SU-DHL-6 (cell line): Measurements from ENCODE around the gene CDX2.

Source experiments
- H2AFZ ChIP-seq: fragments of 200-600 bp; sonication (generic); 2 replicates; pipeline ENCODE4 v1.6.1; 2014; ENCODE audit warnings: low read depth, mild to moderate bottlenecking, moderate library complexity, mixed read lengths, antibody characterized with exemption, low read length; ENCODE audit not compliant: severe bottlenecking
- H3F3A ChIP-seq: fragments of 200-600 bp; shearing (Covaris generic); 2 replicates; pipeline ENCODE4 v1.6.0; 2016; ENCODE audit warnings: antibody characterized with exemption, mild to moderate bottlenecking; ENCODE audit not compliant: insufficient read depth
- H3K27ac ChIP-seq: fragments of 200-600 bp; sonication (generic); 2 replicates; pipeline ENCODE4 v1.5.1; 2016; ENCODE audit warnings: low read depth, mild to moderate bottlenecking, low read length, moderate library complexity, mixed read lengths
- H3K27me3 ChIP-seq: fragments of 200-600 bp; sonication (generic), shearing (Covaris generic); 2 replicates; pipeline ENCODE4 v1.6.0; 2014; ENCODE audit warnings: mild to moderate bottlenecking, low read length
- H3K36me3 ChIP-seq: fragments of 200-600 bp; sonication (generic); 2 replicates; pipeline ENCODE4 v1.6.1; 2014; ENCODE audit warnings: mild to moderate bottlenecking, low read length, mixed read lengths
- H3K4me2 ChIP-seq: fragments of 300-600, 200-600 bp; shearing (Covaris generic), sonication (generic); 2 replicates; pipeline ENCODE4 v1.6.0; 2014; ENCODE audit warnings: low read length, low read depth, mild to moderate bottlenecking; ENCODE audit not compliant: poor library complexity, severe bottlenecking
- H3K4me3 ChIP-seq: fragments of 200-600 bp; sonication (generic); 2 replicates; pipeline ENCODE4 v1.5.1; 2014; ENCODE audit warnings: antibody characterized with exemption, low read length, mild to moderate bottlenecking, mixed read lengths; ENCODE audit not compliant: insufficient read depth, poor library complexity, severe bottlenecking
- H3K79me2 ChIP-seq: fragments of 200-600 bp; sonication (generic); 2 replicates; pipeline ENCODE4 v1.6.1; 2014; ENCODE audit warnings: mild to moderate bottlenecking, low read length, moderate library complexity; ENCODE audit not compliant: insufficient read depth
- H3K9ac ChIP-seq: fragments of 200-600 bp; sonication (generic); 2 replicates; pipeline ENCODE4 v1.7.0; 2014; ENCODE audit warnings: mild to moderate bottlenecking, low read length
- H3K9me2 ChIP-seq: fragments of 200-600 bp; sonication (generic); replicated peaks from 2 replicates; pipeline ENCODE4 v1.6.1; 2014; ENCODE audit warnings: low read length; ENCODE audit not compliant: insufficient read depth
- H3K9me3 ChIP-seq: fragments of 200-600 bp; sonication (generic); 2 replicates; pipeline ENCODE4 v1.6.1; 2014; ENCODE audit warnings: low read length, mixed read lengths; ENCODE audit not compliant: insufficient read depth
- H4K20me1 ChIP-seq: fragments of 200-600 bp; sonication (generic); 2 replicates; pipeline ENCODE4 v1.6.1; 2014; ENCODE audit warnings: low read depth, mild to moderate bottlenecking, antibody characterized with exemption, low read length, moderate library complexity, mixed read lengths
- CTCF ChIP-seq: fragments of 200-600 bp; sonication (generic); IDR thresholded peaks from one replicate; pipeline ENCODE4 v1.5.1; 2017; ENCODE audit warnings: antibody characterized with exemption, mild to moderate bottlenecking, low read length, moderate library complexity; ENCODE audit not compliant: insufficient read depth, poor library complexity, severe bottlenecking
- EZH2phosphoT487 ChIP-seq: fragments of 200-600 bp; sonication (generic), shearing (Covaris generic); conservative IDR thresholded peaks from 2 replicates; pipeline ENCODE4 v1.6.1; 2018; ENCODE audit warnings: mild to moderate bottlenecking, antibody characterized with exemption, low read length, moderate library complexity, mixed read lengths

Gene CDX2

GRCh38 chr13:27918041-27918917 lies 50.8 kb downstream of the CDX2 start:
- no peaks in the 10 kb centered on the region for H3F3A ChIP-seq
- no peak overlapping the region for H3K4me3 ChIP-seq
- H3K9ac ChIP-seq = no peak overlapping the region
- no peaks in the 10 kb centered on the region for H3K9me3 ChIP-seq
- no peak overlapping the region for H3K27ac ChIP-seq
- H3K36me3 ChIP-seq = no peaks in the 10 kb centered on the region
- no peak overlapping the region for H3K4me2 ChIP-seq
- no peaks in the 10 kb centered on the region for H3K79me2 ChIP-seq
- no peak overlapping the region for H2AFZ ChIP-seq
- no peak for TF ChIP-seq EZH2phosphoT487
- no peak for TF ChIP-seq CTCF
- no peaks in the 10 kb centered on the region for H3K27me3 ChIP-seq
- H3K9me2 ChIP-seq = no peaks in the 10 kb centered on the region
- H4K20me1 ChIP-seq = no peaks in the 10 kb centered on the region

GRCh38 chr13:27917121-27917947 lies 51.8 kb downstream of the CDX2 start:
- H3F3A ChIP-seq = no peaks in the 10 kb centered on the region
- no peaks in the 10 kb centered on the region for H3K9me2 ChIP-seq
- no peaks in the 10 kb centered on the region for H3K79me2 ChIP-seq
- H3K9me3 ChIP-seq = no peaks in the 10 kb centered on the region
- no peak overlapping the region for H3K4me2 ChIP-seq
- H3K27me3 ChIP-seq = no peaks in the 10 kb centered on the region
- no peak overlapping the region for H2AFZ ChIP-seq
- no peaks in the 10 kb centered on the region for H3K36me3 ChIP-seq
- no peak overlapping the region for H3K27ac ChIP-seq
- no peak overlapping the region for H3K4me3 ChIP-seq
- no peak for TF ChIP-seq CTCF
- no peak for TF ChIP-seq EZH2phosphoT487
- no peaks in the 10 kb centered on the region for H4K20me1 ChIP-seq
- no peak overlapping the region for H3K9ac ChIP-seq

GRCh38 chr13:27915301-27916207 lies 53.6 kb downstream of the CDX2 start:
- Histone ChIP-seq H3K27ac (no peak overlapping the region), H3K36me3 (no peaks in the 10 kb centered on the region), H3K9me3 (no peaks in the 10 kb centered on the region), H3K27me3 (no peaks in the 10 kb centered on the region), H3K4me3 (no peak overlapping the region), H3K9ac (no peak overlapping the region), H2AFZ (no peak overlapping the region), H3K4me2 (no peak overlapping the region), H3K9me2 (no peaks in the 10 kb centered on the region), H3F3A (no peaks in the 10 kb centered on the region), H4K20me1 (no peaks in the 10 kb centered on the region), H3K79me2 (no peaks in the 10 kb centered on the region)
- TF ChIP-seq CTCF (no peak), EZH2phosphoT487 (no peak)
